Measurements from ENCODE around the gene PCGF3.
"Not testable (repeated sequence)": the region's sequence is repeated elsewhere in the genome, so short reads cannot be mapped to it uniquely, and the experiment has no call there.

PCGF3 gene

GRCh38 chr4:764405-765169 is 59.0 kb downstream of the PCGF3 start:
- DNase-seq, result no peak

- peak; percentile 37 for DNase-seq
Measured at GRCh38 chr4:766152-766515, 60.5 kb downstream of the PCGF3 start.

GRCh38 chr4:766559-767283 is 61.1 kb downstream of the PCGF3 start:
- no peak for DNase-seq

GRCh38 chr4:768076-768475 is 62.4 kb downstream of the PCGF3 start:
- DNase-seq, result no peak

GRCh38 chr4:768995-769394 is 63.4 kb downstream of the PCGF3 start:
- DNase-seq, result no peak

GRCh38 chr4:769511-769910 is 63.9 kb downstream of the PCGF3 start:
- no peak for DNase-seq

GRCh38 chr4:770022-770421 is 64.4 kb downstream of the PCGF3 start:
- DNase-seq, result no peak

- no peak for DNase-seq
Measured at GRCh38 chr4:771464-771863, 65.8 kb downstream of the PCGF3 start.

GRCh38 chr4:772118-772517 is 66.5 kb downstream of the PCGF3 start:
- no peak for DNase-seq

GRCh38 chr4:772776-773175 is 67.1 kb downstream of the PCGF3 start:
- no peak for DNase-seq

GRCh38 chr4:773214-773613 is 67.6 kb downstream of the PCGF3 start:
- no peak for DNase-seq

GRCh38 chr4:774419-775092 is 68.9 kb downstream of the PCGF3 start:
- not testable (repeated sequence) for DNase-seq

- not testable (repeated sequence) for DNase-seq
Measured at GRCh38 chr4:775485-775884, 69.9 kb downstream of the PCGF3 start.

GRCh38 chr4:776743-777441 is 71.3 kb downstream of the PCGF3 start:
- DNase-seq, result no peak

GRCh38 chr4:777520-778262 is 72.1 kb downstream of the PCGF3 start:
- no peak for DNase-seq

GRCh38 chr4:779555-779954 is 73.9 kb downstream of the PCGF3 start:
- no peak for DNase-seq

- DNase-seq, result not testable (repeated sequence)
Measured at GRCh38 chr4:780255-780654, 74.6 kb downstream of the PCGF3 start.

GRCh38 chr4:780716-781492 is 75.3 kb downstream of the PCGF3 start:
- DNase-seq, result peak; percentile 20

GRCh38 chr4:781493-782216 is 76.0 kb downstream of the PCGF3 start:
- peak; percentile 99 for DNase-seq

Data from fibroblast of skin of back (primary cell).